ENCODE measurements around the gene DCLK3.

Gene DCLK3

DNA sequence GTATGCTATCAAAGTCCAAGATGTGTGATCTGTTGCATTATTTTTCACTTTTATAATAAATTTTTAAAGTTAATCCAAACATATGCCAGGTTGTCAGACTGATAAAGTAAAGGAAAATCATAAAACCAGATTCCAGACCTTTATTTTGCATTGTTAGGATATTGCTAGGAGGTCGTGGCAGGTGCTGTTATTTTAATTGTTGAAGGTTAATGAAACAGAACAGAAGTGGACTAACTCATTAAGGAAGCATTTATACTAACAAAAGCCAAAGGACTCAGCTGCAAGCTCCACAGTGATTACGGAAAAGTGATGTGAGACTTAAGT lies 63.1 kb downstream of the DCLK3 start:
- DNase-seq (ENCODE audit: low read depth), result no peak
- TF ChIP-seq, protein P1, sequence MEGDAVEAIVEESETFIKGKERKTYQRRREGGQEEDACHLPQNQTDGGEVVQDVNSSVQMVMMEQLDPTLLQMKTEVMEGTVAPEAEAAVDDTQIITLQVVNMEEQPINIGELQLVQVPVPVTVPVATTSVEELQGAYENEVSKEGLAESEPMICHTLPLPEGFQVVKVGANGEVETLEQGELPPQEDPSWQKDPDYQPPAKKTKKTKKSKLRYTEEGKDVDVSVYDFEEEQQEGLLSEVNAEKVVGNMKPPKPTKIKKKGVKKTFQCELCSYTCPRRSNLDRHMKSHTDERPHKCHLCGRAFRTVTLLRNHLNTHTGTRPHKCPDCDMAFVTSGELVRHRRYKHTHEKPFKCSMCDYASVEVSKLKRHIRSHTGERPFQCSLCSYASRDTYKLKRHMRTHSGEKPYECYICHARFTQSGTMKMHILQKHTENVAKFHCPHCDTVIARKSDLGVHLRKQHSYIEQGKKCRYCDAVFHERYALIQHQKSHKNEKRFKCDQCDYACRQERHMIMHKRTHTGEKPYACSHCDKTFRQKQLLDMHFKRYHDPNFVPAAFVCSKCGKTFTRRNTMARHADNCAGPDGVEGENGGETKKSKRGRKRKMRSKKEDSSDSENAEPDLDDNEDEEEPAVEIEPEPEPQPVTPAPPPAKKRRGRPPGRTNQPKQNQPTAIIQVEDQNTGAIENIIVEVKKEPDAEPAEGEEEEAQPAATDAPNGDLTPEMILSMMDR (conservative IDR thresholded peaks at IDR 0.05; ENCODE audit: low read depth, low read length), result no peak
- no peak overlapping the region for H3K4me3 ChIP-seq (ENCODE audit: low read length)

- TF ChIP-seq, protein P1 (conservative IDR thresholded peaks at IDR 0.05; ENCODE audit: low read depth, low read length), result peak; percentile 95
- DNase-seq (ENCODE audit: low read depth), result no peak
- H3K4me3 ChIP-seq (ENCODE audit: low read length), result no peak overlapping the region
Observed at GRCh38 chr3:36700537-36701248, 63.7 kb downstream of the DCLK3 start.

- H3K4me3 ChIP-seq (ENCODE audit: low read length), result no peak overlapping the region
- no peak for DNase-seq (ENCODE audit: low read depth)
- TF ChIP-seq, protein P1 (conservative IDR thresholded peaks at IDR 0.05; ENCODE audit: low read depth, low read length), result no peak
Observed at GRCh38 chr3:36698314-36698713, 66.0 kb downstream of the DCLK3 start.

DNA sequence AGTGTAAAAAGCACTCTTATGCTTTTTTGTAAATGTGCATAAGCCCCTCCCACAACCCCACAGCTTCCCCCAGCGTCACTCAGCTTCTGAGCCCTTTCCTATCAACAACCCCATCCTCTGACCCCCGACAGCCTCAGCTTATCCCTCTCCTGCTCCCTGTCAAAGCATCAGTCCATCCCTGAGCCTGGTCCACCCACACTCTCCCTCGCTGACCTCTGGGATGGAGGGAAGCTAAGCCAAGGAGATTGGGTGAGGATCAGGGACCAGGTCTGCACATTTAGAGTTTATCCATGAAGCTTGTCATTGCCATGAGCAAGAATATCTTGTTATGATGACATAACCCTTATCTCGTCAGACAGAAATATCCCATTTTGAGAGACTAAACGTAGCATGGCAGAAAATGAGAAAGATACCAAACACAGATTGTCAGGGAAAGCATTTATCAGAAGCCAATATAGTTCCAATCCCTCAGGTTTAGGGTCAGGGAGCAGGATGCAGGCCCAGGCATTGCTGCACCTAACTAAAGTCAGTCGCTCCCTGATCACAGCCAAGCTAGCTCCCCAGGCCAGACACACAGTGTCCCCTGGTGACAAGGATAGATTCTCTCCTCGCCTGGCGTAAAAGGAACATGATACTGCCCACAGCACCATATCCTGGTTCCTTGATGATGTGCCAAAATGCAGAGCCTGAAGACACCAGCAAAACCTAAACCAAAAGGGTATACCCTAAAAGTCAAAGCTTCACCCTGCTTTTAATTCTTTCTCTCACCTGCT lies 66.9 kb downstream of the DCLK3 start:
- H3K4me3 ChIP-seq (ENCODE audit: low read length), result no peak overlapping the region
- no peak for DNase-seq (ENCODE audit: low read depth)
- TF ChIP-seq, protein P1 (conservative IDR thresholded peaks at IDR 0.05; ENCODE audit: low read depth, low read length), result peak; percentile 29

- no peak for DNase-seq (ENCODE audit: low read depth)
- H3K4me3 ChIP-seq (ENCODE audit: low read length), result no peak overlapping the region
- TF ChIP-seq, protein P1 (conservative IDR thresholded peaks at IDR 0.05; ENCODE audit: low read depth, low read length), result no peak
Observed at GRCh38 chr3:36696799-36697198, 67.6 kb downstream of the DCLK3 start.

- no peak overlapping the region for H3K4me3 ChIP-seq (ENCODE audit: low read length)
- TF ChIP-seq, protein P1 (conservative IDR thresholded peaks at IDR 0.05; ENCODE audit: low read depth, low read length), result no peak
- no peak for DNase-seq (ENCODE audit: low read depth)
Observed at GRCh38 chr3:36695769-36696137, 68.6 kb downstream of the DCLK3 start.
